Transverse colon (tissue), 3 donors: ENCODE results near the gene PHF21A.

Experiments
- CTCF ChIP-seq, 5 experiments: fragments of 200-600 bp in 3 of 5; fragments of 450-650 bp in 2 of 5; sonication (generic) in 3 of 5; IDR thresholded peaks; 1 replicate in 2 of 5; 2 replicates in 3 of 5; pipeline ENCODE4 v1.5.1; 2016 to 2017; ENCODE audit warnings: antibody characterized with exemption in 5 of 5, inconsistent platforms in 3 of 5, mild to moderate bottlenecking in 2 of 5, moderate library complexity in 1 of 5
- EP300 ChIP-seq: sonication (generic); formaldehyde crosslinking; IDR thresholded peaks from one replicate; pipeline ENCODE4 v1.6.1; 2017; ENCODE audit warnings: antibody characterized with exemption, low read depth
- POLR2A ChIP-seq: fragments of 450-650 bp; IDR thresholded peaks from one replicate; pipeline ENCODE4 v1.6.1; 2016; ENCODE audit warnings: antibody characterized with exemption, mild to moderate bottlenecking, moderate library complexity

- no peak for TF ChIP-seq CTCF (IDR thresholded peaks at IDR 0.05)
- TF ChIP-seq EP300: no peak
- TF ChIP-seq POLR2A: peak; percentile 86
These were observed 203.5 kb downstream of the PHF21A start, which contains the start of gene PEX16 for GRCh38 chr11:45917623-45918330.
